SU-DHL-6 (cell line): Measurements from ENCODE around the gene DIP2C.

ENCODE experiments used
- H2AFZ ChIP-seq: fragments of 200-600 bp; sonication (generic); 2 replicates; pipeline ENCODE4 v1.6.1; 2014; ENCODE audit warnings: low read depth, mild to moderate bottlenecking, moderate library complexity, mixed read lengths, antibody characterized with exemption, low read length; ENCODE audit not compliant: severe bottlenecking
- H3F3A ChIP-seq: fragments of 200-600 bp; shearing (Covaris generic); 2 replicates; pipeline ENCODE4 v1.6.0; 2016; ENCODE audit warnings: antibody characterized with exemption, mild to moderate bottlenecking; ENCODE audit not compliant: insufficient read depth
- H3K27ac ChIP-seq: fragments of 200-600 bp; sonication (generic); 2 replicates; pipeline ENCODE4 v1.5.1; 2016; ENCODE audit warnings: low read depth, mild to moderate bottlenecking, low read length, moderate library complexity, mixed read lengths
- H3K27me3 ChIP-seq: fragments of 200-600 bp; sonication (generic), shearing (Covaris generic); 2 replicates; pipeline ENCODE4 v1.6.0; 2014; ENCODE audit warnings: mild to moderate bottlenecking, low read length
- H3K36me3 ChIP-seq: fragments of 200-600 bp; sonication (generic); 2 replicates; pipeline ENCODE4 v1.6.1; 2014; ENCODE audit warnings: mild to moderate bottlenecking, low read length, mixed read lengths
- H3K4me2 ChIP-seq: fragments of 300-600, 200-600 bp; shearing (Covaris generic), sonication (generic); 2 replicates; pipeline ENCODE4 v1.6.0; 2014; ENCODE audit warnings: low read length, low read depth, mild to moderate bottlenecking; ENCODE audit not compliant: poor library complexity, severe bottlenecking
- H3K4me3 ChIP-seq: fragments of 200-600 bp; sonication (generic); 2 replicates; pipeline ENCODE4 v1.5.1; 2014; ENCODE audit warnings: antibody characterized with exemption, low read length, mild to moderate bottlenecking, mixed read lengths; ENCODE audit not compliant: insufficient read depth, poor library complexity, severe bottlenecking
- H3K79me2 ChIP-seq: fragments of 200-600 bp; sonication (generic); 2 replicates; pipeline ENCODE4 v1.6.1; 2014; ENCODE audit warnings: mild to moderate bottlenecking, low read length, moderate library complexity; ENCODE audit not compliant: insufficient read depth
- H3K9ac ChIP-seq: fragments of 200-600 bp; sonication (generic); 2 replicates; pipeline ENCODE4 v1.7.0; 2014; ENCODE audit warnings: mild to moderate bottlenecking, low read length
- H3K9me2 ChIP-seq: fragments of 200-600 bp; sonication (generic); replicated peaks from 2 replicates; pipeline ENCODE4 v1.6.1; 2014; ENCODE audit warnings: low read length; ENCODE audit not compliant: insufficient read depth
- H3K9me3 ChIP-seq: fragments of 200-600 bp; sonication (generic); 2 replicates; pipeline ENCODE4 v1.6.1; 2014; ENCODE audit warnings: low read length, mixed read lengths; ENCODE audit not compliant: insufficient read depth
- H4K20me1 ChIP-seq: fragments of 200-600 bp; sonication (generic); 2 replicates; pipeline ENCODE4 v1.6.1; 2014; ENCODE audit warnings: low read depth, mild to moderate bottlenecking, antibody characterized with exemption, low read length, moderate library complexity, mixed read lengths
- CTCF ChIP-seq: fragments of 200-600 bp; sonication (generic); IDR thresholded peaks from one replicate; pipeline ENCODE4 v1.5.1; 2017; ENCODE audit warnings: antibody characterized with exemption, mild to moderate bottlenecking, low read length, moderate library complexity; ENCODE audit not compliant: insufficient read depth, poor library complexity, severe bottlenecking
- EZH2phosphoT487 ChIP-seq: fragments of 200-600 bp; sonication (generic), shearing (Covaris generic); conservative IDR thresholded peaks from 2 replicates; pipeline ENCODE4 v1.6.1; 2018; ENCODE audit warnings: mild to moderate bottlenecking, antibody characterized with exemption, low read length, moderate library complexity, mixed read lengths

Gene DIP2C

DNA sequence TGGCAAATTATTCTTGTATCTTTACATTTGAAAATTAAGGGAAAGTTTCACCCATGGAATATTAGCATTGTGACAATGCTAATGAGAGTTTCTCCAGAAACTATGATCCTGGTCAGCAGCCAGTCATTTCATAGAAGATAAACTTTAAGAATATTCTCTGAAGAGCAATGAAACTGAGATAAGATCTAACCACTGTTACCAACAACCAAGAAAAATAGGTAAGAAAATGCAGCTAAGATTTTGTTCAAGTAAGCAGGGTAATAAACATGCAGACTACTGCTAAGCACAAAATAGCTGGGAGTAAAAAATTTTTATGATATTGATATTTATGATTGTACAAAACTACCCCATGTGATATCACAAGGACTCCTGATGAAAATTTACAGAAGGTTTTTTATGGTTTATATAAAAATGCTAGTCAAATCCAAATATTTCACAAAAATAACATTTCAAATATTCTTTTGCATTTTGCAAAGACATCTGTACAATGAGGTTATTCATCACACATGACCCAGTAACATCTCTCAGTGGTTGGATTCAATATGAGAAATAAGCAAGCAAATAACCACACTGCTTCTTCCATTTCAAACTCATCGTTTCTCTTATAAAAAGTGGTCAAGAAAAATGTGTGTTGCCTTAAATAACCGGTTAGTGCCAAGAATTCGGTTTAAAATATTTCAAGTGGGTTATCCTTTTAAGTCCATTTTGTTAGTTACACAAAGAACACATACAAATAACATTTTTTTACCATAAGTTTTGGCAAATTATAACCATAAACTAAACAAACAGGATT is 251.6 kb downstream of the DIP2C start:
- no peaks in the 10 kb centered on the region for H3K27me3 ChIP-seq
- H3K27ac ChIP-seq: no peak overlapping the region
- H3K79me2 ChIP-seq: no peaks in the 10 kb centered on the region
- H3K9me2 ChIP-seq: no peaks in the 10 kb centered on the region
- H3K9ac ChIP-seq: no peak overlapping the region
- H4K20me1 ChIP-seq: no peaks in the 10 kb centered on the region
- TF ChIP-seq EZH2phosphoT487: no peak
- TF ChIP-seq CTCF: no peak
- H3K9me3 ChIP-seq: no peaks in the 10 kb centered on the region
- H3K36me3 ChIP-seq: peaks cover 3% of the 10 kb centered on the region
- peaks cover 7% of the 10 kb centered on the region; the same call in 1 of the 2 replicates for H3F3A ChIP-seq
- H2AFZ ChIP-seq: no peak overlapping the region
- H3K4me3 ChIP-seq: no peak overlapping the region
- H3K4me2 ChIP-seq: no peak overlapping the region

DNA sequence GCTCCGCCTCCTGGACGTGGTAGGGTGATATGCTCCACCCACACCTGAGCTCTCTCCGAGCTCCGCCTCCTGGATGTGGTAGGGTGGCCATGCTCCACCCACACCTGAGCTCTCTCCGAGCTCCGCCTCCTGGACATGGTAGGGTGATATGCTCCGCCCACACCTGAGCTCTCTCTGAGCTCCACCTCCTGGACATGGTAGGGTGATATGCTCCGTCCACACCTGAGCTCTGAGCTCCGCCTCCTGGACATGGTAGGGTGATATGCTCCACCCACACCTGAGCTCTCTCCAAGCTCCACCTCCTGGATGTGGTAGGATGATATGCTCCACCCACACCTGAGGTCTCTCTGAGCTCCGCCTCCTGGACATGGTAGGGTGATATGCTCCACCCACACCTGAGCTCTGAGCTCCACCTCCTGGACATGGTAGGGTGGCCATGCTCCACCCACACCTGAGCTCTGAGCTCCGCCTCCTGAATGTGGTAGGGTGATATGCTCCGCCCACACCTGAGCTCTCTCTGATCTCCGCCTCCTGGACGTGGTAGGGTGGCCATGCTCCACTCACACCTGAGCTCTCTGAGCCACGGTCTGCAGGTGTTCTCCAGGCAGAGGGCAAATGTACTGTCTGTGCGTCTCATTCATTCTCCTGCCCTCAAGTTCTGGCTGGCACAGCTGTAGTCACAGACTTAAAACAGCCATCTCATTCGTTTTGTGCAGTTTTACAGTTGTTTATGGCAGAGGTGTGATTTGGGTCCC is 252.4 kb downstream of the DIP2C start:
- no peaks in the 10 kb centered on the region for H3K27me3 ChIP-seq
- H3K9me2 ChIP-seq: no peaks in the 10 kb centered on the region
- no peaks in the 10 kb centered on the region for H4K20me1 ChIP-seq
- no peak overlapping the region for H3K9ac ChIP-seq
- no peak overlapping the region for H2AFZ ChIP-seq
- peaks cover 6% of the 10 kb centered on the region for H3K36me3 ChIP-seq
- H3K4me2 ChIP-seq: no peak overlapping the region
- H3K27ac ChIP-seq: no peak overlapping the region
- no peak for TF ChIP-seq EZH2phosphoT487
- TF ChIP-seq CTCF: no peak
- no peaks in the 10 kb centered on the region for H3K79me2 ChIP-seq
- no peaks in the 10 kb centered on the region for H3K9me3 ChIP-seq
- peaks cover 7% of the 10 kb centered on the region; the same call in 1 of the 2 replicates for H3F3A ChIP-seq
- no peak overlapping the region for H3K4me3 ChIP-seq

GRCh38 chr10:436013-436697 is 253.3 kb downstream of the DIP2C start:
- Histone ChIP-seq H3K27ac (no peak overlapping the region), H3K9me3 (no peaks in the 10 kb centered on the region), H3K36me3 (peaks cover 6% of the 10 kb centered on the region), H3K4me3 (no peak overlapping the region), H3K9me2 (no peaks in the 10 kb centered on the region), H3K27me3 (no peaks in the 10 kb centered on the region), H3K4me2 (no peak overlapping the region), H3K9ac (no peak overlapping the region), H3K79me2 (no peaks in the 10 kb centered on the region), H4K20me1 (no peaks in the 10 kb centered on the region), H2AFZ (no peak overlapping the region), H3F3A (peaks cover 7% of the 10 kb centered on the region; the same call in 1 of the 2 replicates)
- TF ChIP-seq EZH2phosphoT487: no peak
- TF ChIP-seq CTCF: no peak
